RKO (cell line): ENCODE measurements around the gene IFITM10.
"Not testable (repeated sequence)": the region's sequence is repeated elsewhere in the genome, so short reads cannot be mapped to it uniquely, and the experiment has no call there.

Experiments
- DNase-seq: peaks from one replicate; pipeline ENCODE4 v3.0.0-alpha.2; 2016; ENCODE audit warnings: low spot score

IFITM10 gene

GRCh38 chr11:1777737-1778136 lies 27.3 kb upstream of the IFITM10 start:
- no peak for DNase-seq

DNA sequence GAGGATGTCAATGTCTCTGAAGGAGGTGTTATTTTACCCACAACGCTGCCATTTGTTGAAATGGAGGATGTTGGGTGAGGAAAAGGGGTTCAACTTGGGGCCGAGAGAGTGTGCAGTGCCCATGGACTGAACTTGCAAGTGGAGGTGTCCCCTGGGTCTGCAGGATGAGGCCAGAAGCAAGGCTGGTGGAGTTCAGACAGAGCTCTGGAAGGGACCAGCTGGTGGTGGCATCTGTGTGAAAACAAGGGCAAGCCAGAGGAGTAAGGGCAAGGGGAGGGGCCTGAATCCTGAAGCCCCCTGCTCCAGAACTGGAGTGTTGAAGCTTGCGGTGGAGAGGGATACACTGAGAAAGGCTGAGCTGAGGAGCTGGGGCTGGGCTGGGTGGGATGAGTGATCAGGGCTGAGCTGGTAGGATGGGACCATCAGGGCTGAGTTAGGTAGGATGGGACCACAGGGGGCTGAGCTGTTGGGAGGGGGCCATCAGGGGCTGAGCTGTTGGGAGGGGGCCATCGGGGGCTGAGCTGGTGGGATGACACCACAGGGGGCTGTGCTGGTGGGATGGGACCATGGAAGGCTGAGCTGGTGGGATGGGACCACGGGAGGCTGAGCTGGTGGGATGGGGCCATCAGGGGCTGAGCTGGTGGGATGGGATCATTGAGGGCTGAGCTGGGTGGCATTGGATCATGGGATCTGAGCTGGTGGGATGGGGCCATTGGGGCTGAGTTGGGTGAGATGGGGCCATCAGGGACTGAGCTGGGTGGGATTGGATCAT lies 26.7 kb upstream of the IFITM10 start:
- DNase-seq: no peak

- no peak for DNase-seq
These were observed 26.0 kb upstream of the IFITM10 start for GRCh38 chr11:1776331-1776851.

DNA sequence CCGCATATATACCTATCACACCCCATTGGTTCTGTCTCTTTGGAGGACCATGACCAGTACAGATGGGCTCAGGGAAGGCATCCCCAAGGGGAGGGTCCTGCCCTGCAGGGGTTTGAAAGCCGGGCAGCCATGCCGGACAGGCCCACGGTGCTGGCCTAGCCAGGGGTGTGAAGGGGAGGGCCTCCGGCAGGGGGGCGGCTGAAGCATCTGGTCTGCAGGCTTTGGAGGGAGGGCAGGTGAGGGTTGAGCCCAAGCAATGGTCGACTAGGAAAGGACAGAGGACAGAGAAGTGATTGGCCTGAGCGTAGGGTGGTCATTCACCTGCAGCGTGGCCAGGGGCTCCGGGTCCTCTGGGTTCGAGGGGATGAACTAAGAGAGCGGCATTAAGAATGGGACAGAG lies 24.5 kb upstream of the IFITM10 start:
- no peak for DNase-seq

DNA sequence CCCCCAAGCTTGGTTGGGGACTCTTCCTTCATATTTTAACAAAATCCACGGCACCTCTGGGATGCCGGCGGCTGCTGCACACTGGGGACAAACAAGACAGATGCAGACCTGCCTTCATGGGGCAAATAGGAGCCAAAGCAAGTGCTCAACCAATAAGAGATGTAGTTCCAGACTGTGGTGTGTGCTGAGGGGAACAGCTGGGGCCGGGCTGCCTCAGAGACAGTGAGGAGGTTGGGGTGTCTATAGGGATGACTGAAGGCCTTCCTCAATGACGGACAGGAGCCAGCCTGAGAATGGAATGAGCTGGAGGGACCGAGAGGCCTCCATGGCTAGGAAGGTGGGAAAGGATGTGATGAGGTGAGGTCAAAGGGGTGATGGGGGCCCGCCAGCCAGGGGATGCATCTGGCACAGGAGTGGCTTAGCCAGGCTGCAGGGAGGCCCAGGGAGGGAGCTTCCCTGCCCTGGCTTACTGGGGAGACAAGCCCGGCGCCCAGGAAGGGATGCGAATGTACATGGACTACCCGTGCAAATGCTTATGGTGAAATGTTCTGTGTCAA lies 23.7 kb upstream of the IFITM10 start:
- no peak for DNase-seq

DNA sequence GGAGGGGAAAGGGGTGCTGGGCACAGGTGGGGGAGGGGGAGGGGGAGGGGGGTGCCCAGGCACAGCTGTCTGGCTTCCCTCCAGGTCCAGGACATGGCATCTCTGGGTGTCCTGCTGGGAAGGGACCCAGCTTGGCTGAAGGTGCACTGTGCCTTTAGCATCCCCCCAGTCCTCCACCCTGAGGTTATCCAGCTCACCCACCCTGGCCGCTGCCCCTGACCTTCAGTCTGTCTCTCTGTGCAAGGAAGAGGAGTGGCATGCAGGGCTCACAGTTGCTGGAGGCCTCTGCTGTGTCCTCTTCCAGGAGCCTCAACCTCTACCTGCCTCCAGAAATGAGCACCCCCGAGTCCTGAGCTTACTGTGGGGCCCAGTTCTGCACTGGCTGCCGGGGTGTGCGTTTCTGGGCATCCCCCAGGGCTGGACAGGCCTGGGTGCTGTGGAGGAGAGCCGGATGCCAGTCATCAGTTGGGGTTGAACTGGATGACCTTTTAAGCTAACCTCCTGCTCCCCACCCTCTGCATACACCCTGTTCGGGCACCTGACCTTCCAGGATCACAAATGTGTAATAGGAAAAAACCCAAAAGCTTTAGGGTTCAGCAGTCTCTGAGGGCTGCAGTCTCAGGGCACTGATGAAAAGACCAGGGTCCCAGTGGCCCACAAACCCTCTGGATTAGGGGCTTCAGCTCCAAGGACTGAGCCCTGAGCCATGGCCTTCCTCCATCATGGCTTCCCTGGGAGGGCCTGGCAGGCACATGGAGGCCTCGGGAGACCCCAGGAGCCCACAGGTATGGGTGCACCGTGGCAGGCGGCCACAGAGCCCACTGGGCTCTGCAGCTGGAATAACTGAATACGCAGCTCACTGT lies 23.0 kb upstream of the IFITM10 start:
- no peak for DNase-seq

- DNase-seq: peak; percentile 83
These were observed 22.1 kb upstream of the IFITM10 start for GRCh38 chr11:1772270-1773130.

- no peak for DNase-seq
These were observed 21.3 kb upstream of the IFITM10 start for GRCh38 chr11:1771700-1772099.

GRCh38 chr11:1771273-1771672 lies 20.9 kb upstream of the IFITM10 start:
- no peak for DNase-seq

DNA sequence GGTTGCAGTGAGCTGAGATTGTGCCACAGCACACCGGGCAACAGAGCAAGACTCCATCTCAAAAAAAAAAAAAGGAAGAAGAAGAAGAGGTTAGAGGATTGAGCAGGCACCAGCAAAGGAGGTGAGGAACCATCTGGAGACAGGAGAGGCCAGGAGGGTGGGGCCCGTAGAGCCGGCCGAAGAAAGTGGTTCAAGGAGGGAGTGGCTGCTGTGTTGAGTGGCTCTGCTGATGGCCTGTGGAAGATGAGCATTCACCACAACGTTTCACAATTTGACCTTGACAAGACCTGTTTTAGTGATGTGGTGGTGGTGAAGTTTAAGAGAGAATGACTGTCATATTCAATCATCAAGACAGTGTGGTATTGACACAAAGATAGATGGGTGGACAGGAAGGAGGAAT lies 20.1 kb upstream of the IFITM10 start:
- no peak for DNase-seq

DNA sequence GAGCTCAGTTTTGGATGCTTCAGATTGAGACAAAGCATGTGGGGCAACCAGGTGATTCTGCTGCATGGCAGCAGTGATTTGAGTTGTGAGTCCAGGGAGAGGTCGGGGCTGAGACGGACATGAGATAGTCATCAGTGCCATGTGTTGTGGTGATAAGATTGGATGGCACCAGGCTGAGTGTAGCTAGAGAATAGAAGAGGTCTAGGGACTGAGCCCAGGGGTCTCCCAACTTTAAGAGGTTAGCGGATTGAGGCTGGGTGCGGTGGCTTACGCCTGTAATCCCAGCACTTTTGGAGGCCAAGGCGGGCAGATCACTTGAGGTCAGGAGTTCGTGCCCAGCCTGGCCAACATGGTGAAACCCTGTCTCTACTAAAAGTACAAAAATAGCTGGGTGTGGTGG lies 19.7 kb upstream of the IFITM10 start:
- DNase-seq: no peak

DNA sequence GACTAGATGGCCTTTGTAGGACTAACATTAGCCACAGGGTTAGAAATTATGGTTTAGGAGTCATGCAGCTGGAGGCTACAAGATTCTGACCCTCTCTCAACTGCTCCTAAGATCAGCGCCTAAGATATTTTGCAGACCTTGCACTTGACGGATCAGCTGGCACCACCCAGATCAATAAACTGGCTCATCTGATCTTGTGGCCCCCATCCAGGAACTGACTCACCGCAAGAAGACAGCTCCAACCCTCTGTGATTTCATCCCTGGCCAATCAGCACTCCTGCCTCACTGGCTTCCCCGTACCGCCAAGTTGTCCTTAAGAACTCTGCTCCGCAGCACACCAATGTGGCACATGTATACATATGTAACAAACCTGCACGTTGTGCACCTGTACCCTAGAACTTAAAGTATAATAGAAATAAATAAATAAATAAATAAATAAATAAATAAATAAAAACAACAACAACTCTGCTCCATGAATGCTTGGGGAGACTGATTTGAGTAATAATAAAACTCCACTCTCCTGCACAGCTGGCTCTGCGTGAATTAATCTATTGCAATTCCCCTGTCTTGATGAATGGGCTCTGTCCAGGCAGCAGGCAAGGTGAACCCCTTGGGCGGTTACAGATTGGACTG lies 19.0 kb upstream of the IFITM10 start:
- DNase-seq: not testable (repeated sequence)

DNA sequence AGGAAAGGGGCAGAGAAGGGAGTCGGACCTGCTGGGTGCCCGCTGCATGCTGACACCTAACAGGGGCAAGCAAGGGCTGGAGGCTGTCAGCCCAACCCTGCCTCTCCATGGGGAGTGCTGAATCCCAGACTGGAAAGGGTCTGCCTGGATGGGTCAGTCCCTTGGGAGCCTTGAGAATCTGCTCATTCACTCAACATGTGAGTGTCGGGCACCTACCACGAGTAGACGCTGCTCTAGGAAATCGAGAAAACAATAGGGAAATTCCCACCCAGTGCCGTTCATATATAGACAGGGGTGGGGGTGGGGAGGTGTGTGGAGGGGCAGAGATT lies 17.7 kb upstream of the IFITM10 start:
- no peak for DNase-seq

- DNase-seq: no peak
These were observed 17.2 kb upstream of the IFITM10 start for GRCh38 chr11:1767399-1768140.

DNA sequence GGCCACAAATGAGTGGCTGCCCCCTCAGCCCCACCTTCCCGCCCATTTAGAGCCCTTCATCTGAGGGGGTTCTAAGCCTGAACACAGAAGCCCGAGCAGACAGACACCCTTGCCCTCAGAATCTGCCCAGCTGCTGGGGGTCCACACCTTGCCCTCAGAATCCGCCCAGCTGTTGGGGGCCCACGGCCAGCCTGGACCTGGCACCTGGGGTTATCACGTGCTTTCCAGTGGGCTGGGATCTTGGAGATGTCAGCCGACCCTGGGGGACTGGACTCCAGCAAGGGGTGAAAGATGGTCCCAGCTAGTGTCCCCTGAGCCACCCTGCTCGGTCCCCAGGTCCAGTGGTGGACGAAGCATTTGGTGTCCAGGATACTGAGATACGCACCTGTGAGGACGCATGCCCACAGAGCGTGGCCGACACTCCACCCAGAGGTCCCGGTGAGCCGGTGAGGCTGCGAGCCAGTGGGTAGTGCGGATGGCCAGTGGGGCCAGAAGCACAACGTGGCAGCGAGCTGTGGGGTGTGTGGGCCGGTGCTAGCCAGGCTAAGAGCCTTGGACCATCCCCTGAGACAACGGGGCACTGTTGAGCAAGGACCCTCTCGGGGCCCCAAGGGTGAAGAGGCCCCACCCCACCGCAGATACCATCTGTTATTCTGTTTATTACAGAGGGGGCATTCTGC lies 16.5 kb upstream of the IFITM10 start:
- no peak for DNase-seq

- no peak for DNase-seq
These were observed 15.7 kb upstream of the IFITM10 start for GRCh38 chr11:1765871-1766718.

GRCh38 chr11:1763796-1764661 lies 13.6 kb upstream of the IFITM10 start, which contains the start of gene CTSD:
Gene CTSD, minus strand, starts transcription at chr11:1763927. Its CDS starts 68 bp downstream, at chr11:1763859.
- peak; percentile 84 for DNase-seq

GRCh38 chr11:1763336-1763795 lies 13.0 kb upstream of the IFITM10 start:
- DNase-seq: no peak
